HG02571 (cell line): ENCODE measurements around the gene SASH1.
A peak's percentile ranks its signal among the peaks of the same experiment; 100 is the strongest.

Experiments used
- ATAC-seq: cut with Tn5 transposase; IDR thresholded peaks from one replicate; pipeline ENCODE4 v1.9.1; 2021; ENCODE audit warnings: mild to moderate bottlenecking, moderate library complexity; ENCODE audit not compliant: unreplicated experiment

Gene SASH1

GRCh38 chr6:148342350-148343046 lies at the start of gene SASH1:
SASH1 (plus strand) TSS chr6:148342838; CDS start chr6:148343068, 230 bp downstream.
- ATAC-seq, result peak; percentile 60

GRCh38 chr6:148293181-148293995 lies 49.2 kb upstream of the SASH1 start:
- ATAC-seq, result no peak

DNA sequence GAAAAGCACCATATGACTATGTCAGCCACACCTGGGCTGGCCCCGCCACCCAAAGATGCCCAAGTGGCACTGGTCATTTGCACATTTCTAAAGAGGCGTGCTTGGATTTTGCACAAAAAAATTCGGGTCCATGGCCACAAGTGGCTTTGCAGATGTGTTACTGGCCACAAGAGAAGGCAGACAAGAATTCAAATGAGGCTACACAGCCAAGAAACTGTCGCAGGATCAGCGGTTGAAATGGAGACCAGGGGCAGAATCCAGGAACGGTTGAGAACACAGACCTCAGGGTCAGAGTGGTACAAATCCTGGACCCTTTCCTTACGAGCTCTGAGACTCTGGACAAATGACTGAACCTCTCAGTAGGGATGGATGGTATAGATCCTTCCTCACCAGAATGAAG lies 48.6 kb upstream of the SASH1 start:
- no peak for ATAC-seq

DNA sequence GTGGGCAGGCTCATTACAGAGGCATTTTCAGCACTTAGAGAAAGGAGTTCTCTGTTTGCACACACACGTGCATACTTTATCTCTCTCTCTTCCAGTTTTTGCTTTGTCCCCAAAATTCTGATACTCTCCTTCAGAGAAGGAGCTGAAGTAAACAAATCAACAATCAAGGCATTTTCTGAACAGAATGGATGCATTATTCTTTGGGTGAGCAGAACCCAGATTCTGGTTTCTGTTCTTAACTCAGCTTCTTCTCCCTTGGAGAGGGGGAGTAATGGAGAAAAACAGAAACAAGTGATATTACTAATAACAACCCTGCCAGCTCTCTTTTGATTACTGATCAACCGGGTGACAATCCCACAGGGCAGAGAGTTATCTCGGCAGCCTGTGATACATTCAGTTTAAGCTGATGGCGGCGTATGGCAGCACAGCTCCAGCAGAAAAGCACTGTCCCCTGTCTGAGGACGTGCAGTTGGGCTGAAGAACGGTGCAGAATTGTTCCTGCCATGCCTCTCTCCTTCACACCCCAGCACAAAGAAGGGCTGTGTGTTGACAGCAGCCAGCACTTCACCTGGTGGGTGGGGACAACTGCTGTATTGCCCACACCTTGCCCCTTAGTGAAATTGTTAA lies 47.3 kb upstream of the SASH1 start:
- no peak for ATAC-seq

DNA sequence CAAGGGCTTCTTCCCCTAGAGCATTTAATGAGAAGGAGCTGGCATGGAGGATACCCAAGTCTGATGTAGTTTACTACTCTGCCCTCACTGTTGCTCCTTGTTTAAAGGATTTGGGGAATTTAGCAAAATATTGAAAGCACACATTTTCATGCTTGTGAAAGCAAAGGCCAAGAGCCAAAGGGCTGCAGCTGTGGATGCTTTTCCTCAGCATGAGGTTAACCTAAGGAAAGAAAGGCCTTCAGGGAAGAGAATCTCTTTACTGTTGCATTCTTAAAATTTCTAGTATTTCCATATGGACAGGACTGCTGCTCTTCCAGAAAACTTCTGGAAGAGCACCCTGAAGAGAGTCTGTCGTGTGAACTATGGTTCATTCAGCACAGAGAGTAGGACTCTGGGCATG lies 45.9 kb upstream of the SASH1 start:
- no peak for ATAC-seq

GRCh38 chr6:148298683-148299082 lies 44.0 kb upstream of the SASH1 start:
- ATAC-seq, result no peak

- ATAC-seq, result no peak
These were observed 39.0 kb upstream of the SASH1 start for GRCh38 chr6:148303616-148304015.

DNA sequence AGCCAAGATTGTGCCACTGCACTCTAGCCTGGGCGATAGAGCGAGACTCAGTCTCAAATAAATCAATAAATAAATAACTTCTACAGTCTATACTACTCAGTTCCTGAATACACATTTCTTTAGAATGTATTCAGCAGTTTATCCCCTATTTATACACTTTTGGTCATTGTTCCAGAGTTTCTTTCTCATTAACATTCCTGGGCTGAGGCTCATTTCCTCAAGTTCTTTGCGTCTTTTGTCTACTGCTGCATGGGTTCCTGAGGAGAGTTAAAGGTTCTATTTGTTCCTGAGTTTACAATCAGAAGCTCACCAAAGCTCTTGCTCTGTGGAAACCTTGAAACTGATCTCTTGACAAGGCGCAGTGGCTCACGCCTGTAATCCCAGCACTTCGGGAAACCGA lies 37.7 kb upstream of the SASH1 start:
- ATAC-seq, result no peak

DNA sequence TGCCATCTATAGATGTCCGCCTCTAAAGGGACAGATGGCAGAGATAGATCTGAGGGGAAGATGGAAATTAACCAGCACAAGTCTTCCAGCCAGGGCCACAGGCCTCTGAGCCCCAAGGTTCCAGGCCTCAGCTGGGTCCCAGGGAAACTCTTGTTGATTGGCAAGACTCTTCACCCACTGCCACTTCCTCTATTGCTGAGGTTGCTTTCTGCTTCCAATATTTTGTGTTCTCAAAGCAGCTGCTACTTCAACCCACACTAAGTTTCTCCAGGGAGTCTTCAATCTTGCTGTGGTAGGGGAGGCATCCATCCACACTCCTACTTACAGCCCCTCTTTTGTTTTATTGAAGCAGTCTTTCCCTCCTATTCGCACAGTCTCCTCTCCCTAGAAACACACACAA lies 36.4 kb upstream of the SASH1 start:
- no peak for ATAC-seq

DNA sequence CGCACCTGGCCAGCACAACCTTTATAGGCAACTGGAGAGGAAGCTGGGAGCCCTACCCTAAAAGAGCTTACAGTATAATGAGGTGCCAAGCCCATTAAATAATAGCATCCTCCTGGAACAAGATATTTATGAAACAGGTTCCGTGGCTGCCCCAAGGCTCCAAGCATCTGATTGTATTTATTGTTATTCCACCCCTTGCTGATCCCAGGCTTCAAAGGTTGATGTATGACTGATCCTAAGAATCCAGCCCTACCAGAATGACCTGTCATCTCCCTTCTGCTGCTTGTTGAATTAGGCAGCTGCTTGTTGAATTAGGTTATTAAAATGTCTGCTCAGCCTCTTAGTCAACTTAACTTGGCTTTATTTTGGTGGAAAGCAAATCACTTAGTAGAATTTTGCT lies 35.2 kb upstream of the SASH1 start:
- no peak for ATAC-seq

GRCh38 chr6:148309301-148309700 lies 33.3 kb upstream of the SASH1 start:
- no peak for ATAC-seq

- ATAC-seq, result no peak
These were observed 30.5 kb upstream of the SASH1 start for GRCh38 chr6:148311966-148312669.

- no peak for ATAC-seq
These were observed 29.1 kb upstream of the SASH1 start for GRCh38 chr6:148313488-148313887.

- ATAC-seq, result no peak
These were observed 26.3 kb upstream of the SASH1 start for GRCh38 chr6:148316308-148316707.

GRCh38 chr6:148317051-148317450 lies 25.6 kb upstream of the SASH1 start:
- no peak for ATAC-seq

DNA sequence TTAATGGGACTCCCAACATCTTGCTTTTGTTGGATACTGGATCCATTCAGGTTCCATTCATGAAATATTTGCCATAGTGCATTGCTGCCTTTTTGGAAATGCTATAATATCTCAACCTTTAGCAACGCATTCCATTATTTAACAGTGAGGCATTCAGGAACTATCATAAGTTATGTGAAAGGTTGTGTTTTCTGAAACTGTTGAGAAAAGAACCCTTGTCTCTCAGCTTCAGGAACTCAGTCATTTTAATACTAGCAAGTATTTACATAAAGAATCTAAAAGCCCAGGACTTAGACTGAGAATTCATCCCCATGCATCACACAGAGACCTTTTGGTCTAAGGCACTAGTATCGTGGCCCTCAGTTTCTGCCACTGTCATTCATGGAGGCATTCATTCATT lies 24.9 kb upstream of the SASH1 start:
- no peak for ATAC-seq

DNA sequence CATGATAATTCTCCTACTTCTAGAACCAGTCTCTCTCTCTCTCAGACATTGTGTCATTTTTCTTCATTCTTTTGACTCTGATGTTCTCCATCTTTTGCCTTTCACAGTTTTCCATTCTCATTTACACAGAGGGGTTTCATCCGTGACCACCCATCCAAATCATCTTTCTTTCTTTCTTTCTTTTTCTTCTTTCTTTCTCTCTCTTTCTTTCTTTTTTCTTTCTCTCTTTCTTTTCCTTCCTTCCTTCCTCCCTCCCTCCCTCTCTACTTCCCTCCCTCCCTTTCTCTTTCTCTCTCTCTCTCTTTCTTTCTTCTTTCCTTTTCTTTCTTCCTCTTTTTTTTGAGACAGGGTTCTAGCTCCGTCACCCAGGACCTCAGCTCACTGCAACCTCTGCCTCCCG lies 19.9 kb upstream of the SASH1 start:
- ATAC-seq, result no peak

- ATAC-seq, result no peak
These were observed 19.3 kb upstream of the SASH1 start for GRCh38 chr6:148323344-148323743.

DNA sequence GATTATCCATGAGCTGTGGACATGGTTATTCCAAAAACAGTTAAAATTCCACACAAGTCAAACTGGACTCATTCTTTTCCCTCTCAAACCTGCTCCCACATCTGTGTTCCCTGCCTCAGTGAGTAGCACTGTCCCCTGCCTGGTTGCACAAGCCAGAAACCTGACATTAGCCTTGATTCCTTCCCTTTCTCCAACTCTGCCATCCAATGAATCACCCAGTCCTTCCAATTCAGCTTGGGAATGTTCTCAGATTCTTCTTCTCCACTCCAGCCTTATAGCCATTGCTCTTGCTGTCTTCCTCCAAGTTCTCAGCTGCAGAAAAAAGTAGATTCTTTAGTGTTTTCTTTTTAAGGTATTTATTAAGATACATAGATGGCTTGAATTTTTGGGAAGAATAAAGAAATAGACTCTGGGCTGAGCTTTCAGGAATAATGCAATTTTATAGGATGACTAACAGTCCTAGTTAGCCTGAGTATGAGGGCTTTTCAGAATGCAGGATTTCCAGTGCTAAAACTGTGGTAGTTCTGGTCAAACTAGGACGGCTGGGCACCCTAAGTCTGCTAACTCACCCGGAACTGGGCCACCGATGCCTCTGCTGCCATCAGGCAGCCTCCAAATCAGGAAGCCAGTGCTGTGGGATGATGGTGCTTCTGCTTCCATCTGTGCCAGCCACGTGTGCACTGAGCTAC lies 18.2 kb upstream of the SASH1 start:
- ATAC-seq, result no peak

DNA sequence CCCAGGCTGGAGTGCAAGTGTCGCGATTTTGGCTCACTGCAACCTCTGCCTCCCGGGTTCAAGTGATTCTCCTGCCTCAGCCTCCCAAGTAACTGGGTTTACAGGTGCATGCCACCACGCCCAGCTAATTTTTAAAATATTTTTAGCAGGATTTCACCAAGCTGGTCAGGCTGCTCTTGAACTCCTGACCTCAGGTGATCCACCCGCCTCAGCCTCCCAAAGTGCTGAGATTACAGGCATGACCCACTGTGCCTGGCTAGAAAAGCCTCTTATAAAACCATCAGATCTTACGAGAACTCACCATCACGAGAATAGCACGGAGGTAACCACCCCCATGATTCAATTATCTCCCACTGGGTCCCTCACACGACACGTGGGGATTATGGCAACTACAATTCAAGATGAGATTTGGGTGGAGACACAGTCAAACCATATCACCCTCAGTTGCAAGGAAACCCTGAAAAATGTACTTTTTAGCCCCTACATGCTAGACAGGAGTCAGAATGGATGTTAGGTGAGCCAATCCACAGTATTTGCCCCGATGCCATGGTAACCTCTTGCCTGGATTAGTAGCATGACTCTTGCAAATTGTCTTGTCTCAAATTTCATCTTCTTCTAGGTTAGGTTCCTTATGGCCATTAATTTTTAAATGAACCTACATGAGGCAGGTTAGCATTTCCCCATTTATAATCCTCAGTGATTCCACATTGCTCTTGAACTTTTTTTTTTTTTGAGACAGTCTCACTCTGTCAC lies 17.1 kb upstream of the SASH1 start:
- no peak for ATAC-seq
